ENCODE measurements around the gene LRRC61. TPM values are rescaled to one million over a fixed set of nuclear protein-coding genes. Genes with fewer than 3 reads are reported as not detected.

LRRC61 gene
- total RNA-seq, 1 donor from 2014 or later: 10.2 TPM

- Histone ChIP-seq H3K9me3 (no peaks in the 10 kb centered on the region), H3K4me3 (no peak overlapping the region), H3K4me1 (peaks cover 7% of the 10 kb centered on the region), H3K36me3 (no peaks in the 10 kb centered on the region), H3K27me3 (no peaks in the 10 kb centered on the region), H3K27ac (no peak overlapping the region)
- peak; percentile 31 for ATAC-seq
- intact Hi-C loops (cut with DNase I): no loop called here
- TF ChIP-seq CTCF (IDR thresholded peaks at IDR 0.05): no peak
- peak; percentile 50 for DNase-seq
Observed at GRCh38 chr7:150357771-150358427, 34.7 kb downstream of the LRRC61 start.

GRCh38 chr7:150358433-150358832, 35.3 kb downstream of the LRRC61 start:
- DNase-seq (no peak), ATAC-seq (no peak)
- intact Hi-C loops (cut with DNase I): no loop called here
- no peak for TF ChIP-seq CTCF (IDR thresholded peaks at IDR 0.05)
- H3K36me3 ChIP-seq: no peaks in the 10 kb centered on the region
- no peak overlapping the region for H3K4me3 ChIP-seq
- no peaks in the 10 kb centered on the region for H3K9me3 ChIP-seq
- H3K27ac ChIP-seq: no peak overlapping the region
- H3K4me1 ChIP-seq: peaks cover 7% of the 10 kb centered on the region
- H3K27me3 ChIP-seq: no peaks in the 10 kb centered on the region

- intact Hi-C loops (cut with DNase I): no loop called here
- no peak for TF ChIP-seq CTCF (IDR thresholded peaks at IDR 0.05)
- Histone ChIP-seq H3K4me1 (peaks cover 7% of the 10 kb centered on the region), H3K36me3 (no peaks in the 10 kb centered on the region), H3K4me3 (no peak overlapping the region), H3K9me3 (no peaks in the 10 kb centered on the region), H3K27ac (no peak overlapping the region), H3K27me3 (no peaks in the 10 kb centered on the region)
- DNase-seq (peak; percentile 9), ATAC-seq (no peak)
Observed at GRCh38 chr7:150358988-150359621, 36.0 kb downstream of the LRRC61 start.

GRCh38 chr7:150359622-150360362, 36.6 kb downstream of the LRRC61 start:
- intact Hi-C loops (cut with DNase I): no loop called here
- DNase-seq (peak; percentile 2), ATAC-seq (no peak)
- Histone ChIP-seq H3K27ac (no peak overlapping the region), H3K9me3 (no peaks in the 10 kb centered on the region), H3K4me3 (no peak overlapping the region), H3K4me1 (peaks cover 7% of the 10 kb centered on the region), H3K27me3 (no peaks in the 10 kb centered on the region), H3K36me3 (no peaks in the 10 kb centered on the region)
- no peak for TF ChIP-seq CTCF (IDR thresholded peaks at IDR 0.05)

GRCh38 chr7:150360363-150361058, 37.4 kb downstream of the LRRC61 start:
- H3K27ac ChIP-seq: no peak overlapping the region
- H3K4me3 ChIP-seq: no peak overlapping the region
- TF ChIP-seq CTCF (IDR thresholded peaks at IDR 0.05): no peak
- peaks cover 7% of the 10 kb centered on the region for H3K4me1 ChIP-seq
- H3K9me3 ChIP-seq: no peaks in the 10 kb centered on the region
- no peaks in the 10 kb centered on the region for H3K36me3 ChIP-seq
- intact Hi-C loops (cut with DNase I): no loop called here
- no peaks in the 10 kb centered on the region for H3K27me3 ChIP-seq
- DNase-seq (no peak), ATAC-seq (no peak)
